Neural cell (in vitro differentiated cells): ENCODE measurements around the gene ADGRG1. TPM values are rescaled to one million over a fixed set of nuclear protein-coding genes. Genes with fewer than 3 reads are reported as not detected.

Source experiments
- H2AFZ ChIP-seq: fragments of 200-600, 300-800 bp; sonication (generic), shearing (Covaris generic); 2 replicates; pipeline ENCODE4 v1.6.0; 2014; ENCODE audit warnings: low read depth, mild to moderate bottlenecking, antibody characterized with exemption, low read length, moderate library complexity
- H3F3A ChIP-seq: fragments of 200-600 bp; shearing (Covaris generic); 2 replicates; pipeline ENCODE4 v1.6.1; 2016; ENCODE audit warnings: mild to moderate bottlenecking, moderate library complexity, mixed read lengths, antibody characterized with exemption, low read length; ENCODE audit not compliant: insufficient read depth, poor library complexity, severe bottlenecking
- H3K27ac ChIP-seq: fragments of 200-600, 300-800 bp; sonication (generic), shearing (Covaris generic); 2 replicates; pipeline ENCODE4 v1.5.1; 2014; ENCODE audit warnings: mild to moderate bottlenecking, low read length, moderate library complexity
- H3K27me3 ChIP-seq: fragments of 300-800, 200-600 bp; sonication (generic), shearing (Covaris generic); 2 replicates; pipeline ENCODE4 v1.6.0; 2014; ENCODE audit warnings: mild to moderate bottlenecking, low read depth, low read length, moderate library complexity; ENCODE audit not compliant: insufficient read depth
- H3K36me3 ChIP-seq: fragments of 300-800, 200-600 bp; sonication (generic), shearing (Covaris generic); 2 replicates; pipeline ENCODE4 v1.5.1; 2014; ENCODE audit warnings: mild to moderate bottlenecking, antibody characterized with exemption, low read length, moderate library complexity; ENCODE audit not compliant: insufficient read depth
- H3K4me2 ChIP-seq: fragments of 300-800, 200-600 bp; sonication (generic), shearing (Covaris generic); 2 replicates; pipeline ENCODE4 v1.6.0; 2014; ENCODE audit warnings: mild to moderate bottlenecking, low read length
- H3K4me3 ChIP-seq: fragments of 300-800, 200-600 bp; sonication (generic), shearing (Covaris generic); 2 replicates; pipeline ENCODE4 v1.5.1; 2014; ENCODE audit warnings: mild to moderate bottlenecking, low read length, moderate library complexity
- H3K79me2 ChIP-seq: fragments of 200-600 bp; shearing (Covaris generic); replicated peaks from 2 replicates; pipeline ENCODE4 v1.6.0; 2014; ENCODE audit warnings: mild to moderate bottlenecking, low read length, moderate library complexity; ENCODE audit not compliant: insufficient read depth
- H3K9ac ChIP-seq: fragments of 300-800, 200-600 bp; sonication (generic), shearing (Covaris generic); 2 replicates; pipeline ENCODE4 v1.6.1; 2016; ENCODE audit warnings: mild to moderate bottlenecking, low read length, mixed read lengths
- H3K9me2 ChIP-seq: fragments of 200-600 bp; shearing (Covaris generic); 2 replicates; pipeline ENCODE4 v1.6.1; 2016; ENCODE audit warnings: mild to moderate bottlenecking, low read length, mixed read lengths; ENCODE audit not compliant: insufficient read depth
- H3K9me3 ChIP-seq: fragments of 200-600, 300-800 bp; sonication (generic), shearing (Covaris generic); 2 replicates; pipeline ENCODE4 v1.6.1; 2016; ENCODE audit warnings: mild to moderate bottlenecking, mixed run types, low read length, moderate library complexity, mixed read lengths
- H4K20me1 ChIP-seq: fragments of 200-600 bp; shearing (Covaris generic); 2 replicates; pipeline ENCODE4 v1.6.1; 2016; ENCODE audit warnings: mild to moderate bottlenecking, mixed run types; ENCODE audit not compliant: insufficient read depth
- CTCF ChIP-seq: fragments of 450-650 bp; IDR thresholded peaks from 2 replicates; pipeline ENCODE4 v1.5.1; 2014; ENCODE audit warnings: antibody characterized with exemption, mild to moderate bottlenecking, moderate library complexity; ENCODE audit not compliant: poor library complexity, severe bottlenecking
- EP300 ChIP-seq: fragments of 450-650 bp; conservative IDR thresholded peaks from 2 replicates; pipeline ENCODE4 v1.6.1; 2014; ENCODE audit warnings: antibody characterized with exemption, mild to moderate bottlenecking, moderate library complexity; ENCODE audit not compliant: poor library complexity, severe bottlenecking
- EZH2 ChIP-seq: fragments of 200-600, 300-800 bp; shearing (Covaris generic), sonication (generic); IDR thresholded peaks from 2 replicates; pipeline ENCODE4 v1.6.1; 2014; ENCODE audit warnings: antibody characterized with exemption, low read length, borderline replicate concordance, mild to moderate bottlenecking; ENCODE audit not compliant: insufficient read depth, poor library complexity, severe bottlenecking
- MXI1 ChIP-seq: fragments of 450-650 bp; conservative IDR thresholded peaks from 2 replicates; pipeline ENCODE4 v1.6.1; 2014; ENCODE audit warnings: antibody characterized with exemption, mild to moderate bottlenecking; ENCODE audit not compliant: poor library complexity, severe bottlenecking
- POLR2AphosphoS5 ChIP-seq: IDR thresholded peaks from 2 replicates; pipeline ENCODE4 v1.6.1; 2012
- RAD21 ChIP-seq: fragments of 450-650 bp; conservative IDR thresholded peaks from 2 replicates; pipeline ENCODE4 v1.6.1; 2014; ENCODE audit warnings: antibody characterized with exemption, mild to moderate bottlenecking, moderate library complexity
- REST ChIP-seq: IDR thresholded peaks from 2 replicates; pipeline ENCODE4 v1.6.1; 2012; ENCODE audit warnings: borderline replicate concordance
- SMC3 ChIP-seq: fragments of 450-650 bp; conservative IDR thresholded peaks from 2 replicates; pipeline ENCODE4 v1.6.1; 2014; ENCODE audit warnings: antibody characterized with exemption, mild to moderate bottlenecking, moderate library complexity; ENCODE audit not compliant: poor library complexity
- TAF1 ChIP-seq: IDR thresholded peaks from 2 replicates; pipeline ENCODE4 v1.6.1; 2012; ENCODE audit warnings: low read depth
- polyA plus RNA-seq: library from polyadenylated mRNA; depleted of rRNA; stranded (reverse); fragments of >200 nt; gene quantifications from 2 replicates; pipeline ENCODE4 v1.2.3, GENCODE V29; 2014

ADGRG1 gene
- polyA plus RNA-seq, 1 donor from 2014 or later, result 86.8 TPM

- Histone ChIP-seq H3K9me3 (no peaks in the 10 kb centered on the region), H4K20me1 (peaks cover 58% of the 10 kb centered on the region), H3K4me2 (no peak overlapping the region), H3K27me3 (no peaks in the 10 kb centered on the region), H3K27ac (no peak overlapping the region), H2AFZ (no peak overlapping the region), H3F3A (no peaks in the 10 kb centered on the region), H3K9me2 (no peaks in the 10 kb centered on the region), H3K4me3 (no peak overlapping the region), H3K79me2 (peaks cover 48% of the 10 kb centered on the region), H3K9ac (no peak overlapping the region), H3K36me3 (peaks cover 16% of the 10 kb centered on the region)
- TF ChIP-seq CTCF, result no peak
- TF ChIP-seq EZH2, result no peak
- no peak for TF ChIP-seq TAF1
- TF ChIP-seq RAD21, result no peak
- TF ChIP-seq EP300, result no peak
- TF ChIP-seq SMC3, result no peak
These were observed 19.7 kb downstream of the ADGRG1 start for GRCh38 chr16:57648125-57648524.

- no peaks in the 10 kb centered on the region for H3K9me3 ChIP-seq
- peaks cover 53% of the 10 kb centered on the region for H4K20me1 ChIP-seq
- H3K27ac ChIP-seq, result no peak overlapping the region
- H3K4me2 ChIP-seq, result no peak overlapping the region
- TF ChIP-seq TAF1 (no peak), SMC3 (peak; percentile 83), MXI1 (no peak), CTCF (peak; percentile 95), RAD21 (peak; percentile 75), EP300 (no peak), EZH2 (no peak), POLR2AphosphoS5 (no peak)
- peaks cover 16% of the 10 kb centered on the region for H3K36me3 ChIP-seq
- H3F3A ChIP-seq, result no peaks in the 10 kb centered on the region
- no peak overlapping the region for H3K9ac ChIP-seq
- H3K79me2 ChIP-seq, result peaks cover 43% of the 10 kb centered on the region
- no peaks in the 10 kb centered on the region for H3K9me2 ChIP-seq
- H3K27me3 ChIP-seq, result no peaks in the 10 kb centered on the region
- no peak overlapping the region for H2AFZ ChIP-seq
- no peak overlapping the region for H3K4me3 ChIP-seq
These were observed 20.4 kb downstream of the ADGRG1 start for GRCh38 chr16:57648581-57649442.

- no peak overlapping the region for H3K4me2 ChIP-seq
- no peak overlapping the region for H2AFZ ChIP-seq
- H3F3A ChIP-seq, result no peaks in the 10 kb centered on the region
- H4K20me1 ChIP-seq, result peaks cover 53% of the 10 kb centered on the region
- H3K79me2 ChIP-seq, result peaks cover 40% of the 10 kb centered on the region
- H3K9ac ChIP-seq, result no peak overlapping the region
- H3K4me3 ChIP-seq, result no peak overlapping the region
- no peaks in the 10 kb centered on the region for H3K9me3 ChIP-seq
- H3K9me2 ChIP-seq, result no peaks in the 10 kb centered on the region
- TF ChIP-seq MXI1 (no peak), CTCF (no peak), POLR2AphosphoS5 (no peak), RAD21 (no peak), EZH2 (no peak), REST (no peak), EP300 (no peak), SMC3 (no peak), TAF1 (no peak)
- peaks cover 14% of the 10 kb centered on the region for H3K36me3 ChIP-seq
- no peak overlapping the region for H3K27ac ChIP-seq
- H3K27me3 ChIP-seq, result no peaks in the 10 kb centered on the region
These were observed 21.0 kb downstream of the ADGRG1 start for GRCh38 chr16:57649443-57649751.
